WTC11 (cell line): ENCODE results near the gene GOLGA6L7. TPM values are rescaled to one million over a fixed set of nuclear protein-coding genes. Genes with fewer than 3 reads are reported as not detected.

ENCODE experiments used
- ATAC-seq: fragments of 200-7000 bp; cut with Tn5 transposase; 2 replicates; pipeline ENCODE4 v1.10.0; 2021; ENCODE audit warnings: mild to moderate bottlenecking, moderate library complexity
- CTCF ChIA-PET: fragments of 300-600 bp; sonication (Branson Sonifier 250); formaldehyde crosslinking; loops from one replicate; lab custom pipeline; 2021; ENCODE audit warnings: antibody characterized with exemption; lab: Charles Lee
- POLR2A ChIA-PET: fragments of 350-600 bp; sonication (Branson Sonifier 250); formaldehyde crosslinking; loops from one replicate; lab custom pipeline; 2021; ENCODE audit warnings: antibody characterized with exemption; lab: Charles Lee
- DNase-seq: peaks from one replicate; pipeline ENCODE4 v3.0.0; 2021; ENCODE audit warnings: low spot score
- H3K27ac Mint-ChIP-seq: 2 replicates; pipeline ENCODE4 v1.8.0; 2021; ENCODE audit warnings: mixed read lengths
- H3K27me3 Mint-ChIP-seq: 2 replicates; pipeline ENCODE4 v1.8.0; 2021; ENCODE audit warnings: low read depth, mild to moderate bottlenecking, moderate library complexity, mixed read lengths
- H3K36me3 Mint-ChIP-seq: 2 replicates; pipeline ENCODE4 v1.8.0; 2021; ENCODE audit warnings: mixed read lengths
- H3K4me1 Mint-ChIP-seq: 2 replicates; pipeline ENCODE4 v1.8.0; 2022; ENCODE audit warnings: mixed read lengths
- H3K4me3 Mint-ChIP-seq: 2 replicates; pipeline ENCODE4 v1.8.0; 2021; ENCODE audit warnings: mild to moderate bottlenecking, moderate library complexity, mixed read lengths
- H3K9me3 Mint-ChIP-seq: 2 replicates; pipeline ENCODE4 v1.8.0; 2021; ENCODE audit warnings: mixed read lengths
- AR ChIP-seq: fragments of 250-450 bp; sonication (Bioruptor Pico); IDR thresholded peaks from 2 replicates; pipeline ENCODE4 v1.9.0; 2021; ENCODE audit warnings: mild to moderate bottlenecking
- ARID4B ChIP-seq: sonication (generic); formaldehyde crosslinking; IDR thresholded peaks from 2 replicates; pipeline ENCODE4 v1.8.0; 2023; ENCODE audit warnings: missing genetic modification reagents, mild to moderate bottlenecking, borderline replicate concordance
- ATF6 ChIP-seq: sonication (generic); formaldehyde crosslinking; IDR thresholded peaks from 2 replicates; pipeline ENCODE4 v1.8.1; 2023; ENCODE audit warnings: mild to moderate bottlenecking, missing genetic modification reagents
- E2F5 ChIP-seq: sonication (generic); formaldehyde crosslinking; IDR thresholded peaks from 2 replicates; pipeline ENCODE4 v1.8.1; 2022; ENCODE audit warnings: mild to moderate bottlenecking, moderate library complexity, missing genetic modification reagents
- EMX1 ChIP-seq: fragments of 250-450 bp; sonication (Bioruptor Pico); IDR thresholded peaks from 2 replicates; pipeline ENCODE4 v1.8.0; 2021; ENCODE audit warnings: mild to moderate bottlenecking
- ESRRA ChIP-seq: sonication (generic); formaldehyde crosslinking; IDR thresholded peaks from 2 replicates; pipeline ENCODE4 v1.8.1; 2022; ENCODE audit warnings: mild to moderate bottlenecking, missing genetic modification reagents, borderline replicate concordance
- FOXK1 ChIP-seq: sonication (generic); formaldehyde crosslinking; IDR thresholded peaks from 2 replicates; pipeline ENCODE4 v1.8.0; 2022; ENCODE audit warnings: mild to moderate bottlenecking, moderate library complexity, missing genetic modification reagents
- MAX ChIP-seq: sonication (generic); formaldehyde crosslinking; IDR thresholded peaks from 2 replicates; pipeline ENCODE4 v1.8.0; 2022; ENCODE audit warnings: mild to moderate bottlenecking, missing genetic modification reagents
- NFATC4 ChIP-seq: fragments of 250-450 bp; sonication (Bioruptor Pico); IDR thresholded peaks from 2 replicates; pipeline ENCODE4 v1.9.0; 2021; ENCODE audit warnings: mild to moderate bottlenecking
- NFYB ChIP-seq: sonication (generic); formaldehyde crosslinking; conservative IDR thresholded peaks from 2 replicates; pipeline ENCODE4 v1.8.0; 2022; ENCODE audit warnings: low read depth, missing genetic modification reagents
- OVOL2 ChIP-seq: fragments of 250-450 bp; sonication (Bioruptor Pico); IDR thresholded peaks from 2 replicates; pipeline ENCODE4 v1.9.0; 2021; ENCODE audit warnings: mild to moderate bottlenecking, borderline replicate concordance
- PRDM15 ChIP-seq: sonication (generic); formaldehyde crosslinking; IDR thresholded peaks from 2 replicates; pipeline ENCODE4 v1.8.0; 2022; ENCODE audit warnings: missing genetic modification reagents
- SMAD4 ChIP-seq: sonication (generic); formaldehyde crosslinking; IDR thresholded peaks from 2 replicates; pipeline ENCODE4 v1.8.0; 2022; ENCODE audit warnings: mild to moderate bottlenecking, missing genetic modification reagents
- STAT6 ChIP-seq: sonication (generic); formaldehyde crosslinking; conservative IDR thresholded peaks from 2 replicates; pipeline ENCODE4 v1.8.1; 2023; ENCODE audit warnings: mild to moderate bottlenecking, low read depth, missing genetic modification reagents, moderate library complexity
- TEAD1 ChIP-seq: sonication (generic); formaldehyde crosslinking; IDR thresholded peaks from 2 replicates; pipeline ENCODE4 v1.8.0; 2022; ENCODE audit warnings: mild to moderate bottlenecking, missing genetic modification reagents
- TEAD4 ChIP-seq: sonication (generic); formaldehyde crosslinking; IDR thresholded peaks from 2 replicates; pipeline ENCODE4 v1.8.0; 2022; ENCODE audit warnings: mild to moderate bottlenecking, missing genetic modification reagents
- ZNF138 ChIP-seq: sonication (generic); formaldehyde crosslinking; conservative IDR thresholded peaks from 2 replicates; pipeline ENCODE4 v1.8.1; 2022; ENCODE audit warnings: mild to moderate bottlenecking, moderate library complexity, missing genetic modification reagents
- ZNF416 ChIP-seq: fragments of 250-450 bp; sonication (Bioruptor Pico); IDR thresholded peaks from 2 replicates; pipeline ENCODE4 v1.9.0; 2021; ENCODE audit warnings: mild to moderate bottlenecking, inconsistent platforms
- ZNF423 ChIP-seq: fragments of 250-450 bp; sonication (Bioruptor Pico); IDR thresholded peaks from 2 replicates; pipeline ENCODE4 v2.1.2; 2022; ENCODE audit warnings: mild to moderate bottlenecking, moderate library complexity
- total RNA-seq: library from RNA; stranded (reverse); gene quantifications from 3 replicates; pipeline ENCODE4 v1.2.3, GENCODE V29; 2021

The GOLGA6L7 gene
- total RNA-seq, 1 experiment from 2014 or later = not detected

- TF ChIP-seq SMAD4 = no peak
- TF ChIP-seq, all 79 proteins: peak for 0
Observed at GRCh38 chr15:28895146-28895545, 46.7 kb upstream of the GOLGA6L7 start (continued).

- peaks cover 13% of the 10 kb centered on the region for H3K36me3 Mint-ChIP-seq
- H3K27me3 Mint-ChIP-seq = no peaks in the 10 kb centered on the region
- no peak overlapping the region for H3K4me3 Mint-ChIP-seq
- POLR2A ChIA-PET = no interaction called here
- H3K4me1 Mint-ChIP-seq = no peaks in the 10 kb centered on the region
- H3K9me3 Mint-ChIP-seq = peaks cover 13% of the 10 kb centered on the region
- ATAC-seq = no peak
- CTCF ChIA-PET = interaction anchor here (1.0 to 1.7 kb wide), 2 partner anchors 8 to 208 kb away, joined by 3 to 4 read pairs; no protein-coding TSS in a partner anchor
- H3K27ac Mint-ChIP-seq = no peak overlapping the region
- DNase-seq = no peak
- no peak for TF ChIP-seq OVOL2 (CRISPR knock-in tag)
- no peak for TF ChIP-seq ESRRA
- no peak for TF ChIP-seq NFYB (CRISPR knock-in tag)
- no peak for TF ChIP-seq TEAD1 (CRISPR knock-in tag)
- no peak for TF ChIP-seq AR (CRISPR knock-in tag)
- no peak for TF ChIP-seq STAT6 (CRISPR knock-in tag)
- no peak for TF ChIP-seq EMX1 (CRISPR knock-in tag)
- no peak for TF ChIP-seq PRDM15 (CRISPR knock-in tag)
- no peak for TF ChIP-seq NFATC4 (CRISPR knock-in tag)
- TF ChIP-seq ATF6 (CRISPR knock-in tag) = no peak
- TF ChIP-seq E2F5 = no peak
- TF ChIP-seq ZNF138 = no peak
- TF ChIP-seq MAX (CRISPR knock-in tag) = no peak
- TF ChIP-seq ZNF423 (CRISPR knock-in tag) = no peak
- TF ChIP-seq TEAD4 (CRISPR knock-in tag) = no peak
- no peak for TF ChIP-seq ZNF416 (CRISPR knock-in tag)
- TF ChIP-seq ARID4B = no peak
- no peak for TF ChIP-seq FOXK1 (CRISPR knock-in tag)
Observed at GRCh38 chr15:28894631-28895030, 46.2 kb upstream of the GOLGA6L7 start.
